ENCODE results near the gene RACGAP1. TPM values are rescaled to one million over a fixed set of nuclear protein-coding genes. Genes with fewer than 3 reads are reported as not detected.

Gene RACGAP1
- total and polyA plus RNA-seq, 2 donors from 2014 or later: 5.0 to 7.7 TPM

DNA sequence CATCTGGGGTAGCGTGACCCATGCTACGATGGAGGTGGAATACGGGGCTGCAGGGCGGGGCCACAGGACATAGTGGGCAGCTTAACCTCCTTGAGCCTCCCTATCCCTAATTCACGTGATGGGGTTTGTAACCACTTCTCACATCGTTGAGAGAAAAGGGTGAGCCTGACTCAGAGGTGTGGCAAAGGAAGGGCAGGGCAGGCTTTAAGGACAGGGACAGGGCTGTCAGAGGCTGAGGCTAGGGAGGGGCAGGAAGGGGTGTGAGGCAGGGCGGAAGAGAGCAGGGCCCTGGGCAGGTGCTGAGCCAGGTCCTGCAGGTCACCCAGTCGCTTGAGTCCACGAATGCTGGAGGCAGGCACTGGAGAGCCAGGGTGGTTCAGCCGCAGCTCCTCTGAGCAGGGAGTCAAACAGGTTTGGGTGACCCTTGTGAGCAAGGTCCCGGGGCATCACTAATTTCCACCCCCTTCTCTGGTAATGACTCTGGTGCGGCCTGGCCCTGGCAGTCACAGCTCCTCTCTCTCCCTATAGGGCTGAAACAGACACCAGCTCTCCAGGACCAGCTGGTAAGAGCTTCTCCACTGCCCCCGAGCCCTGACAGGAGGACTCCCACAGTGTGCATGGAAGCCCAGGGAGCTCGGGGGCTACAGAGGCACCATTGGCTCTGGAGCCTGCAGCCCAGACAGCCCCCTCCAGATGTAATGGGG is 82.2 kb downstream of the RACGAP1 start:
- no peak overlapping the region for H3K9ac ChIP-seq (ENCODE audit: low read length in 3 of 3)
- DNase-seq (peak in 4 of 5 donors; percentile 50 to 72 (median 62)), FAIRE-seq (no peak)
- no peak overlapping the region for H3K27ac ChIP-seq (ENCODE audit: low read depth in 2 of 2, low read length in 2 of 2)
- no peaks in the 10 kb centered on the region for H3K36me3 ChIP-seq (ENCODE audit: control insufficient read depth in 2 of 3, insufficient read depth in 3 of 3, low read length in 3 of 3)
- no peaks in the 10 kb centered on the region for H3K9me3 ChIP-seq (ENCODE audit: control insufficient read depth in 2 of 3, insufficient read depth in 1 of 3, low read length in 3 of 3)
- H3K4me1 ChIP-seq (ENCODE audit: control insufficient read depth in 2 of 3, insufficient read depth in 2 of 3, low read depth in 1 of 3, low read length in 3 of 3): peaks cover 0 to 6% (median 4%) of the 10 kb centered on the region in 3 donors
- no peak overlapping the region for H3K4me3 ChIP-seq (ENCODE audit: low read length in 3 of 3)
- intact Hi-C loops (cut with DNase I): no loop called here
- TF ChIP-seq CTCF (IDR thresholded peaks at IDR 0.05; ENCODE audit: borderline replicate concordance, extremely low read depth, insufficient read depth): no peak
- H3K27me3 ChIP-seq (ENCODE audit: control insufficient read depth, insufficient read depth, low read length): no peaks in the 10 kb centered on the region

GRCh38 chr12:49942512-49942893 is 82.8 kb downstream of the RACGAP1 start:
- DNase-seq (no peak), FAIRE-seq (no peak)
- no peak overlapping the region for H3K4me3 ChIP-seq (ENCODE audit: low read length in 3 of 3)
- intact Hi-C loops (cut with DNase I): no loop called here
- TF ChIP-seq CTCF (IDR thresholded peaks at IDR 0.05; ENCODE audit: borderline replicate concordance, extremely low read depth, insufficient read depth): no peak
- H3K4me1 ChIP-seq (ENCODE audit: control insufficient read depth in 2 of 3, insufficient read depth in 2 of 3, low read depth in 1 of 3, low read length in 3 of 3): peaks cover 0 to 6% (median 4%) of the 10 kb centered on the region in 3 donors
- no peaks in the 10 kb centered on the region for H3K27me3 ChIP-seq (ENCODE audit: control insufficient read depth, insufficient read depth, low read length)
- no peak overlapping the region for H3K27ac ChIP-seq (ENCODE audit: low read depth in 2 of 2, low read length in 2 of 2)
- no peaks in the 10 kb centered on the region for H3K36me3 ChIP-seq (ENCODE audit: control insufficient read depth in 2 of 3, insufficient read depth in 3 of 3, low read length in 3 of 3)
- H3K9me3 ChIP-seq (ENCODE audit: control insufficient read depth in 2 of 3, insufficient read depth in 1 of 3, low read length in 3 of 3): no peaks in the 10 kb centered on the region
- H3K9ac ChIP-seq (ENCODE audit: low read length in 3 of 3): no peak overlapping the region

DNA sequence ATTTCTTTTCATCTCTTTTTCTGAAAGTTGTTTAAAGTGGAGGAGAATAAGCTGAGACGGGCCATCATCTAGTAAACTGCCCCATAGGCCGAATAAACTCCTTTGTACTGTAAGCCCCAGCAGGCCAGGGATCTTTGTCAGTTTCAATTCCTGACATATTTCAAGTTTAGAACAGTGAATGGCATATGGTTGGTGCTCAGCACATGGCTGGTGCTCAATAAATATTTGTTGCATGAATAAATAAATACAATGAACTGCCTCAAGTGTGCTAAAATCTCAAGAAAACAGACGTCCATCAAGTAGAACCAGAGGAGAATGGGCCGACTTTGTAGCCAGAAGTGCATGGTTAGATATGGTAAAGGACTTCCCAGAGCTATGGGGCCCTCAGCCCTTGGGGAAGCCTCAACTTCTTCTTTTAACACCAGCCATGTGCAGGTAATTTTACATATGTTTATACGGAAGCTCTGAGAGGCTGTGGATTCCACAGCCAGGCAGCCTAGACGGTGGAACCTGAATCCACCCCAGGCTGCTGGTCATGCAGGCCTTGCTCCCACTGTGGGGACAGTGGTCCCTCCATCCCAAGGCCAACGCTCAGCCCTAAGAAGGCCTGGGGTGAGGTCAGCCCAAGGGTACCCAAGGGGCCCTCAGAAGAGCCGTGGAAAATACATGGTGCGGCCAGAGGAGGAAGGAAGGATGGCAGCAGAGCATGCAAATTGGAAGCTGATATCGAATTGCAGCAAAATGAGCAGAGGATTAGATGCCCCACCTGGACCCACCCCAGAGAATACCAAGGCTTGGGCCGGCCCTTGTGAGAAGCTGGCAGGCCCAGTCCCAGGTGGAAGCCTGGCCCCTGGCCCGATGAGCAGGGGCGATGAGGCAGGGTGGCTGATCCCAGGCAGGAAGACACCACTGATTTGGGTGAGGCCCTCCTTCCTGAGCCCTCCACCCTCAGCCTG is 83.5 kb downstream of the RACGAP1 start:
- intact Hi-C loops (cut with DNase I): no loop called here
- no peak overlapping the region for H3K9ac ChIP-seq (ENCODE audit: low read length in 3 of 3)
- H3K4me1 ChIP-seq (ENCODE audit: control insufficient read depth in 2 of 3, insufficient read depth in 2 of 3, low read depth in 1 of 3, low read length in 3 of 3): peaks cover 0 to 6% (median 4%) of the 10 kb centered on the region in 3 donors
- H3K4me3 ChIP-seq (ENCODE audit: low read length in 3 of 3): no peak overlapping the region
- no peak for TF ChIP-seq CTCF (IDR thresholded peaks at IDR 0.05; ENCODE audit: borderline replicate concordance, extremely low read depth, insufficient read depth)
- H3K27ac ChIP-seq (ENCODE audit: low read depth in 2 of 2, low read length in 2 of 2): no peak overlapping the region
- H3K27me3 ChIP-seq (ENCODE audit: control insufficient read depth, insufficient read depth, low read length): no peaks in the 10 kb centered on the region
- DNase-seq: peak in 1 of 5 donors; percentile 41
- H3K9me3 ChIP-seq (ENCODE audit: control insufficient read depth in 2 of 3, insufficient read depth in 1 of 3, low read length in 3 of 3): no peaks in the 10 kb centered on the region
- no peaks in the 10 kb centered on the region for H3K36me3 ChIP-seq (ENCODE audit: control insufficient read depth in 2 of 3, insufficient read depth in 3 of 3, low read length in 3 of 3)
- FAIRE-seq: no peak

All from kidney (tissue), 14 donors.